DLD1 (cell line): Measurements from ENCODE around the gene PDLIM1.

Experiments
- in situ Hi-C: cut with HindIII; loops from 2 replicates; pipeline ENCODE4 v1.10.0; 2017; ENCODE audit warnings: low sequenced_read_pairs

Gene PDLIM1

GRCh38 chr10:95265572-95265971 lies 25.2 kb downstream of the PDLIM1 start:
- in situ Hi-C loops, result no loop called here

GRCh38 chr10:95264227-95265051 lies 26.4 kb downstream of the PDLIM1 start:
- in situ Hi-C loops, result no loop called here

GRCh38 chr10:95263864-95264226 lies 27.0 kb downstream of the PDLIM1 start:
- in situ Hi-C loops, result no loop called here

- in situ Hi-C loops, result no loop called here
These were observed 27.9 kb downstream of the PDLIM1 start for GRCh38 chr10:95262763-95263518.

- in situ Hi-C loops, result no loop called here
These were observed 28.9 kb downstream of the PDLIM1 start for GRCh38 chr10:95261926-95262325.

GRCh38 chr10:95260909-95261552 lies 29.8 kb downstream of the PDLIM1 start:
- in situ Hi-C loops, result no loop called here

GRCh38 chr10:95260397-95260881 lies 30.4 kb downstream of the PDLIM1 start:
- in situ Hi-C loops, result no loop called here

- in situ Hi-C loops, result no loop called here
These were observed 33.0 kb downstream of the PDLIM1 start for GRCh38 chr10:95257849-95258248.

- in situ Hi-C loops, result no loop called here
These were observed 34.5 kb downstream of the PDLIM1 start for GRCh38 chr10:95256268-95256667.

- in situ Hi-C loops, result no loop called here
These were observed 36.2 kb downstream of the PDLIM1 start for GRCh38 chr10:95254629-95255028.

- in situ Hi-C loops, result no loop called here
These were observed 37.1 kb downstream of the PDLIM1 start for GRCh38 chr10:95253686-95254085.

GRCh38 chr10:95253007-95253406 lies 37.8 kb downstream of the PDLIM1 start:
- in situ Hi-C loops, result no loop called here

- in situ Hi-C loops, result no loop called here
These were observed 39.9 kb downstream of the PDLIM1 start for GRCh38 chr10:95250856-95251255.

GRCh38 chr10:95249467-95249866 lies 41.3 kb downstream of the PDLIM1 start:
- in situ Hi-C loops, result loop anchor here (10.0 kb wide), 1 partner anchor 65 kb away; no protein-coding TSS in a partner anchor

GRCh38 chr10:95248989-95249388 lies 41.8 kb downstream of the PDLIM1 start:
- in situ Hi-C loops, result loop anchor here (10.0 kb wide), 1 partner anchor 64 kb away; no protein-coding TSS in a partner anchor

GRCh38 chr10:95247881-95248583 lies 42.8 kb downstream of the PDLIM1 start:
- in situ Hi-C loops, result loop anchor here (10.0 kb wide), 1 partner anchor 63 kb away; no protein-coding TSS in a partner anchor

GRCh38 chr10:95247200-95247880 lies 43.5 kb downstream of the PDLIM1 start:
- in situ Hi-C loops, result loop anchor here (10.0 kb wide), 1 partner anchor 63 kb away; no protein-coding TSS in a partner anchor

- in situ Hi-C loops, result loop anchor here (10.0 kb wide), 1 partner anchor 62 kb away; no protein-coding TSS in a partner anchor
These were observed 44.2 kb downstream of the PDLIM1 start for GRCh38 chr10:95246582-95247051.

- in situ Hi-C loops, result loop anchor here (10.0 kb wide), 1 partner anchor 61 kb away; no protein-coding TSS in a partner anchor
These were observed 45.3 kb downstream of the PDLIM1 start for GRCh38 chr10:95245425-95246055.
